ENCODE measurements around the gene SCRN1. TPM values are rescaled to one million over a fixed set of nuclear protein-coding genes. Genes with fewer than 3 reads are reported as not detected.

The SCRN1 gene
- polyA plus RNA-seq, 1 donor from 2014 or later, result 130 TPM

GRCh38 chr7:29976266-29976665, 13.3 kb downstream of the SCRN1 start:
- Histone ChIP-seq H3K9ac (ENCODE audit: low read length) (no peak overlapping the region), H3K4me2 (ENCODE audit: low read length) (no peak overlapping the region), H2AFZ (ENCODE audit: low read depth, low read length) (no peak overlapping the region), H3K9me2 (ENCODE audit: insufficient read depth, low read length) (no peaks in the 10 kb centered on the region), H4K20me1 (ENCODE audit: insufficient read depth) (no peaks in the 10 kb centered on the region), H3K36me3 (ENCODE audit: insufficient read depth, low read length) (no peaks in the 10 kb centered on the region), H3K79me2 (replicated peaks; ENCODE audit: insufficient read depth, low read length) (peaks cover 53% of the 10 kb centered on the region), H3K9me3 (ENCODE audit: low read length) (no peaks in the 10 kb centered on the region), H3K4me3 (ENCODE audit: low read length) (no peak overlapping the region), H3K27me3 (ENCODE audit: insufficient read depth, low read depth, low read length) (no peaks in the 10 kb centered on the region), H3K27ac (ENCODE audit: low read length) (no peak overlapping the region), H3F3A (ENCODE audit: insufficient read depth, low read length, poor library complexity, severe bottlenecking) (peaks cover 3% of the 10 kb centered on the region)
- no peak for TF ChIP-seq RAD21 (conservative IDR thresholded peaks at IDR 0.05)
- TF ChIP-seq REST (IDR thresholded peaks at IDR 0.05; ENCODE audit: borderline replicate concordance), result no peak
- no peak for TF ChIP-seq EP300 (conservative IDR thresholded peaks at IDR 0.05; ENCODE audit: poor library complexity, severe bottlenecking)
- TF ChIP-seq MXI1 (conservative IDR thresholded peaks at IDR 0.05; ENCODE audit: poor library complexity, severe bottlenecking), result no peak
- no peak for TF ChIP-seq TAF1 (IDR thresholded peaks at IDR 0.05; ENCODE audit: low read depth)
- no peak for TF ChIP-seq CTCF (IDR thresholded peaks at IDR 0.05; ENCODE audit: poor library complexity, severe bottlenecking)
- no peak for TF ChIP-seq EZH2 (IDR thresholded peaks at IDR 0.05; ENCODE audit: borderline replicate concordance, insufficient read depth, low read length, poor library complexity, severe bottlenecking)

- Histone ChIP-seq H2AFZ (ENCODE audit: low read depth, low read length) (no peak overlapping the region), H3K27ac (ENCODE audit: low read length) (no peak overlapping the region), H3K9me2 (ENCODE audit: insufficient read depth, low read length) (no peaks in the 10 kb centered on the region), H3F3A (ENCODE audit: insufficient read depth, low read length, poor library complexity, severe bottlenecking) (peaks cover 3% of the 10 kb centered on the region), H3K79me2 (replicated peaks; ENCODE audit: insufficient read depth, low read length) (peaks cover 54% of the 10 kb centered on the region), H3K4me3 (ENCODE audit: low read length) (no peak overlapping the region), H3K27me3 (ENCODE audit: insufficient read depth, low read depth, low read length) (no peaks in the 10 kb centered on the region), H4K20me1 (ENCODE audit: insufficient read depth) (no peaks in the 10 kb centered on the region), H3K9me3 (ENCODE audit: low read length) (no peaks in the 10 kb centered on the region), H3K36me3 (ENCODE audit: insufficient read depth, low read length) (no peaks in the 10 kb centered on the region), H3K9ac (ENCODE audit: low read length) (no peak overlapping the region), H3K4me2 (ENCODE audit: low read length) (no peak overlapping the region)
- TF ChIP-seq POLR2AphosphoS5 (IDR thresholded peaks at IDR 0.05), result no peak
- no peak for TF ChIP-seq EZH2 (IDR thresholded peaks at IDR 0.05; ENCODE audit: borderline replicate concordance, insufficient read depth, low read length, poor library complexity, severe bottlenecking)
- TF ChIP-seq REST (IDR thresholded peaks at IDR 0.05; ENCODE audit: borderline replicate concordance), result no peak
- TF ChIP-seq CTCF (IDR thresholded peaks at IDR 0.05; ENCODE audit: poor library complexity, severe bottlenecking), result no peak
- no peak for TF ChIP-seq RAD21 (conservative IDR thresholded peaks at IDR 0.05)
- TF ChIP-seq EP300 (conservative IDR thresholded peaks at IDR 0.05; ENCODE audit: poor library complexity, severe bottlenecking), result no peak
- TF ChIP-seq SMC3 (conservative IDR thresholded peaks at IDR 0.05; ENCODE audit: poor library complexity), result no peak
- TF ChIP-seq MXI1 (conservative IDR thresholded peaks at IDR 0.05; ENCODE audit: poor library complexity, severe bottlenecking), result no peak
- no peak for TF ChIP-seq TAF1 (IDR thresholded peaks at IDR 0.05; ENCODE audit: low read depth)
Measured at GRCh38 chr7:29975561-29975960, 14.0 kb downstream of the SCRN1 start.

All from neural cell (in vitro differentiated cells).